GM12801 (cell line): ENCODE measurements around the gene NRP2.

Experiments used
- CTCF ChIP-seq: IDR thresholded peaks from one replicate; pipeline ENCODE4 v1.5.1; 2011; ENCODE audit warnings: control low read depth; ENCODE audit not compliant: insufficient read length; ENCODE audit errors: extremely low read depth

Gene NRP2

DNA sequence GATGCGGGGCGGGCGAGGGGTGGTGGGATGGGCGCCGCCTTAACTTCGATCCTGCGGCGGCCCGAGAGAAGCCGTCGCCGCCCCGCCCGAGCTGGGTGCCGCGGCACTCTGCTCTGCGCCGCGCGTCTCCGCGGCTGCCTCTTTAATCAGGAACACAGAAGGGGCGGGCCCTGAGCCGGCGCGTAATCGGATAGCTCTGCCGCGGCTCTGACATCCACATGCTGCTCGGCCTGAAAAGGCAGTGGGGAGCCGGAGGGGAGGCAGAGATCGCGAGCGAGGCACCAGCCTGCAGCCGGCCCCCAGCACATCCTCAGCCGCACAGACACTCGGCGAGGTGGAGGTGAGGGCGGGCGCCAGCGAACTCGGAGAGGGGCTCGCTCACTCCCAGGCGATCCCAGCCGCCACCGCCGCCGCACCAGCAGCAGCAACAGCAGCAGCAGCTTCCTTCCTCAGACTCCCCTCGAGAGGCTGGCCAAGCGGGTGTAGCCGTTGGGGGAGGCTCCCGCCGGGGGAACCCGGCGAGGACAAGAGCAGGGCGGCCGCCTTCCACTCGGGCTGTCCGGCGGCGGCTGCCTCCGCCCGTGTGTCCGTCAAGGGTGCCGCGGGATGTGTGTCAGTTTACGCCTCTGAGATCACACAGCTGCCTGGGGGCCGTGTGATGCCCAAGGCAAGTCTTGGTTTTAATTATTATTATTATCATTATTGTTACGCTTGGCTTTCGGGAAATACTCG is at the start of gene NRP2:
Gene NRP2, plus strand, starts transcription at position 263 of the 732 bp plus-strand sequence. CDS start 790 bp downstream, outside the sequence.
- TF ChIP-seq CTCF: no peak

- no peak for TF ChIP-seq CTCF
Measured at GRCh38 chr2:205633994-205634393, 48.3 kb upstream of the NRP2 start.

- TF ChIP-seq CTCF: no peak
Measured at GRCh38 chr2:205636549-205637319, 45.6 kb upstream of the NRP2 start.

GRCh38 chr2:205637320-205637602 is 45.0 kb upstream of the NRP2 start:
- TF ChIP-seq CTCF: no peak

GRCh38 chr2:205637779-205638503 is 44.4 kb upstream of the NRP2 start:
- TF ChIP-seq CTCF: no peak

- TF ChIP-seq CTCF: no peak
Measured at GRCh38 chr2:205640716-205641115, 41.6 kb upstream of the NRP2 start.

DNA sequence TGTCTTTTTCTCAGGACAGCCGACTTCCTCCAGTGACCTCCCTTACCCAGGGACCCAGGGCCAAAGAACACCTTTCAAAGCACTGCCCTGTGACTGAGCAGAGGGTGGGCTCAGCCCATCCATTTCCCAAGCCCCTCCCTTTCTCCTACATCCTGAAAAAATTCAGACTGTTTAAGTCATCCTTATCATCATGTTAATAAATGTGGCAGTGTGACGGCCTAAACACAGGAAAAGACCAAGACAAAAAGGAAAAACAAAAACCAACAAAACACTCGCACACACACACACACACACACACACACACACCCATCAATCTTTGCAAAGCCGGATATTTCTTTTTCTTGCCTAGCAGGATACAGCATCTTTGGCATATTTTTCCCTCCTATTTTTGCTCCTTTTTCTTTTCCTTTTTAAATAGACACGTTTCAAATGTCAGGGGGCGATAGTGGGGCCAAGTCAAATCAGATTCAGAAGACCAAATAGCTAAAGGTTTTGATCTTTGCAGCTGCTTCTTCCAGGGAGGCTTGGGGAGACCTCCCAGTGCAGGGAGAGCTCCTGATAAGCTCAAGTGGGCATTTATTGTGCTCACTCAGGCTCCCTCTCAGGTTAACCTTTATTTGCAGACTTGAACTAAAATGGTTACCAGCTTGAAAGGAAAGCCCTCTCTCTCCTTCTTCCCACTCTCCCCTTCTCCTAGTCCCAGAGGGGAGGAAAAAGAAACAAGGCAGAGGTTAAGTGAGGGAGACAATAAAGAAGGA is 39.5 kb upstream of the NRP2 start:
- TF ChIP-seq CTCF: no peak
